GM12878 (cell line): ENCODE measurements around the gene LTBP2.

Source experiments
- ASH2L ChIP-seq: fragments of 300-600, 200-600 bp; sonication (generic); IDR thresholded peaks from 2 replicates; pipeline ENCODE4 v1.6.1; 2017; ENCODE audit warnings: low read depth, mild to moderate bottlenecking, borderline replicate concordance
- NFYB ChIP-seq: IDR thresholded peaks from 2 replicates; pipeline ENCODE4 v1.6.1; 2011; ENCODE audit warnings: low read depth, mild to moderate bottlenecking, low read length, improper control_type of control experiment, moderate library complexity; ENCODE audit not compliant: insufficient read depth
- POLR2A ChIP-seq: IDR thresholded peaks from 2 replicates; pipeline ENCODE4 v1.6.1; 2011; ENCODE audit warnings: low read depth, mild to moderate bottlenecking, low read length
- SIX5 ChIP-seq: IDR thresholded peaks from 2 replicates; pipeline ENCODE4 v1.6.1; 2011; ENCODE audit warnings: mild to moderate bottlenecking, low read depth, low read length, moderate library complexity; ENCODE audit not compliant: severe bottlenecking
- SMC3 ChIP-seq: IDR thresholded peaks from 2 replicates; pipeline ENCODE4 v1.6.1; 2011; ENCODE audit warnings: low read length, improper control_type of control experiment, borderline replicate concordance
- SPI1 ChIP-seq: IDR thresholded peaks from 2 replicates; pipeline ENCODE4 v1.6.1; 2011; ENCODE audit warnings: low read depth, mild to moderate bottlenecking, low read length, moderate library complexity, borderline replicate concordance; ENCODE audit not compliant: insufficient read depth
- TCF7 ChIP-seq: IDR thresholded peaks from 2 replicates; pipeline ENCODE4 v1.6.1; 2014; ENCODE audit warnings: antibody characterized with exemption, borderline replicate concordance
- TF ChIP-seq, protein P1 (sequence below): IDR thresholded peaks from 2 replicates; pipeline ENCODE4 v1.6.1; 2012; ENCODE audit warnings: mild to moderate bottlenecking, low read depth, low read length
- TF ChIP-seq, protein P2 (sequence below), 3 experiments: IDR thresholded peaks in 2 of 3; conservative IDR thresholded peaks in 1 of 3; 2 replicates each; pipeline ENCODE4 v1.5.1; 2011; ENCODE audit warnings: low read depth in 3 of 3, low read length in 3 of 3, mild to moderate bottlenecking in 3 of 3, control low read depth in 2 of 3, moderate library complexity in 2 of 3, inconsistent platforms in 1 of 3, mixed read lengths in 1 of 3; ENCODE audit not compliant: control insufficient read depth in 2 of 3, insufficient read depth in 1 of 3; ENCODE audit errors: extremely low read depth in 1 of 3
- TF ChIP-seq, protein P3 (sequence below): IDR thresholded peaks from 2 replicates; pipeline ENCODE4 v1.6.1; 2011; ENCODE audit warnings: low read depth, mild to moderate bottlenecking, low read length, moderate library complexity, borderline replicate concordance; ENCODE audit errors: extremely low read depth

DNA sequence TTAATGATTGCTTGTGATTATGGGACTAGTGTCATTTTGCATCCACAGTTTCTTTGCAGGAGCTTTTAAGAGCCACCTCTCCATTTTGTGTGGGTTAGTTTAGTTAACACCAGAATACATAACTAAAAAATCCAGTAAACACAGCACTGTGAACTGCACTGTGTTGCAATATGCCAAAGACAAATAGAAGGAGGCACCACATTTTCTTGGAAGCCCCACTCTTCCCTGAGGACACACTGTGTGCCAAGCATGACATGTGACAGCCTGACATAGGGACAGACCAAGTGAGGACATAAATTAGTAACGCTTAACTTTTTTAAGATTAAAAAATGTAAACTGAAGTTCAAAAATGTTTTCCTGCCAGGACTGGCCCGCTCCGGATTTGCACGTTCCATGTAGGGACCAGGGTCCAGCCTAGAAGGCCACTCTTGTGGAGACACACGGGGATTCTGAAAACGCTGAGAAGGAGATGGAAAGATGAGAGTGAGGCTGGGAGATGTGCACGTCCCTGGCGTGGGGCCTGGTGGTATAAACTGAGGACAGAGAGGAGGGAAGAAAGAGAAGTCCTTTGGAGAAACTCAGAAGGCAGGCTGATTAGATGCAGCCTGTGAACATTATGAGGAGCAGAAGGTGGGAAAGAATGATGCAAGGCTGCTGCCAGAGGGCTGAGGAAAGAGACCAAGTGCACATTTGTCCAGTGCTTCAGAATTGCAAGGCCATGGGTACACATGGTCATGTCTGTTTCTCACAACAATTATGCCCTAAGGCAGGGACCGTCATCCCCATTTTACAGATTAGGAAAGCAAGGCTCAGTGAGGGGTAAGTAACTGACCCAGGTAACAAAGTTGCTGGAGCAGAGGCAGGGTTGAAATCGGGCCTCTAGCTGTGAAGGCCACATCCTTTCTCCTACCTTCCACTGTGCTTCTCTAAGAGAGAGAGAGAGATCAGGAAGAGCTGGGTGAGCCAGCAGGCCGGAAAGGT is 73.3 kb downstream of the LTBP2 start:
- TF ChIP-seq, protein P1, sequence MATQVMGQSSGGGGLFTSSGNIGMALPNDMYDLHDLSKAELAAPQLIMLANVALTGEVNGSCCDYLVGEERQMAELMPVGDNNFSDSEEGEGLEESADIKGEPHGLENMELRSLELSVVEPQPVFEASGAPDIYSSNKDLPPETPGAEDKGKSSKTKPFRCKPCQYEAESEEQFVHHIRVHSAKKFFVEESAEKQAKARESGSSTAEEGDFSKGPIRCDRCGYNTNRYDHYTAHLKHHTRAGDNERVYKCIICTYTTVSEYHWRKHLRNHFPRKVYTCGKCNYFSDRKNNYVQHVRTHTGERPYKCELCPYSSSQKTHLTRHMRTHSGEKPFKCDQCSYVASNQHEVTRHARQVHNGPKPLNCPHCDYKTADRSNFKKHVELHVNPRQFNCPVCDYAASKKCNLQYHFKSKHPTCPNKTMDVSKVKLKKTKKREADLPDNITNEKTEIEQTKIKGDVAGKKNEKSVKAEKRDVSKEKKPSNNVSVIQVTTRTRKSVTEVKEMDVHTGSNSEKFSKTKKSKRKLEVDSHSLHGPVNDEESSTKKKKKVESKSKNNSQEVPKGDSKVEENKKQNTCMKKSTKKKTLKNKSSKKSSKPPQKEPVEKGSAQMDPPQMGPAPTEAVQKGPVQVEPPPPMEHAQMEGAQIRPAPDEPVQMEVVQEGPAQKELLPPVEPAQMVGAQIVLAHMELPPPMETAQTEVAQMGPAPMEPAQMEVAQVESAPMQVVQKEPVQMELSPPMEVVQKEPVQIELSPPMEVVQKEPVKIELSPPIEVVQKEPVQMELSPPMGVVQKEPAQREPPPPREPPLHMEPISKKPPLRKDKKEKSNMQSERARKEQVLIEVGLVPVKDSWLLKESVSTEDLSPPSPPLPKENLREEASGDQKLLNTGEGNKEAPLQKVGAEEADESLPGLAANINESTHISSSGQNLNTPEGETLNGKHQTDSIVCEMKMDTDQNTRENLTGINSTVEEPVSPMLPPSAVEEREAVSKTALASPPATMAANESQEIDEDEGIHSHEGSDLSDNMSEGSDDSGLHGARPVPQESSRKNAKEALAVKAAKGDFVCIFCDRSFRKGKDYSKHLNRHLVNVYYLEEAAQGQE = no peak
- TF ChIP-seq, protein P2, sequence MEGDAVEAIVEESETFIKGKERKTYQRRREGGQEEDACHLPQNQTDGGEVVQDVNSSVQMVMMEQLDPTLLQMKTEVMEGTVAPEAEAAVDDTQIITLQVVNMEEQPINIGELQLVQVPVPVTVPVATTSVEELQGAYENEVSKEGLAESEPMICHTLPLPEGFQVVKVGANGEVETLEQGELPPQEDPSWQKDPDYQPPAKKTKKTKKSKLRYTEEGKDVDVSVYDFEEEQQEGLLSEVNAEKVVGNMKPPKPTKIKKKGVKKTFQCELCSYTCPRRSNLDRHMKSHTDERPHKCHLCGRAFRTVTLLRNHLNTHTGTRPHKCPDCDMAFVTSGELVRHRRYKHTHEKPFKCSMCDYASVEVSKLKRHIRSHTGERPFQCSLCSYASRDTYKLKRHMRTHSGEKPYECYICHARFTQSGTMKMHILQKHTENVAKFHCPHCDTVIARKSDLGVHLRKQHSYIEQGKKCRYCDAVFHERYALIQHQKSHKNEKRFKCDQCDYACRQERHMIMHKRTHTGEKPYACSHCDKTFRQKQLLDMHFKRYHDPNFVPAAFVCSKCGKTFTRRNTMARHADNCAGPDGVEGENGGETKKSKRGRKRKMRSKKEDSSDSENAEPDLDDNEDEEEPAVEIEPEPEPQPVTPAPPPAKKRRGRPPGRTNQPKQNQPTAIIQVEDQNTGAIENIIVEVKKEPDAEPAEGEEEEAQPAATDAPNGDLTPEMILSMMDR (IDR thresholded peaks at IDR 0.05 in 2 of 3, conservative IDR thresholded peaks at IDR 0.05 in 1 of 3; ENCODE audit: control insufficient read depth in 2 of 3, extremely low read depth in 1 of 3, insufficient read depth in 1 of 3, low read depth in 3 of 3, low read length in 3 of 3) = no peak
- TF ChIP-seq ASH2L = no peak
- no peak for TF ChIP-seq SPI1
- TF ChIP-seq, protein P3, sequence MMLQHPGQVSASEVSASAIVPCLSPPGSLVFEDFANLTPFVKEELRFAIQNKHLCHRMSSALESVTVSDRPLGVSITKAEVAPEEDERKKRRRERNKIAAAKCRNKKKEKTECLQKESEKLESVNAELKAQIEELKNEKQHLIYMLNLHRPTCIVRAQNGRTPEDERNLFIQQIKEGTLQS = no peak
- TF ChIP-seq POLR2A = no peak
- no peak for TF ChIP-seq SMC3
- TF ChIP-seq NFYB = no peak
- no peak for TF ChIP-seq TCF7
- TF ChIP-seq SIX5 = no peak
